Measurements from ENCODE around the gene TLR10. TPM values are rescaled to one million over a fixed set of nuclear protein-coding genes. Genes with fewer than 3 reads are reported as not detected.

TLR10 gene
- total RNA-seq, 1 experiment from 2014 or later = not detected

DNA sequence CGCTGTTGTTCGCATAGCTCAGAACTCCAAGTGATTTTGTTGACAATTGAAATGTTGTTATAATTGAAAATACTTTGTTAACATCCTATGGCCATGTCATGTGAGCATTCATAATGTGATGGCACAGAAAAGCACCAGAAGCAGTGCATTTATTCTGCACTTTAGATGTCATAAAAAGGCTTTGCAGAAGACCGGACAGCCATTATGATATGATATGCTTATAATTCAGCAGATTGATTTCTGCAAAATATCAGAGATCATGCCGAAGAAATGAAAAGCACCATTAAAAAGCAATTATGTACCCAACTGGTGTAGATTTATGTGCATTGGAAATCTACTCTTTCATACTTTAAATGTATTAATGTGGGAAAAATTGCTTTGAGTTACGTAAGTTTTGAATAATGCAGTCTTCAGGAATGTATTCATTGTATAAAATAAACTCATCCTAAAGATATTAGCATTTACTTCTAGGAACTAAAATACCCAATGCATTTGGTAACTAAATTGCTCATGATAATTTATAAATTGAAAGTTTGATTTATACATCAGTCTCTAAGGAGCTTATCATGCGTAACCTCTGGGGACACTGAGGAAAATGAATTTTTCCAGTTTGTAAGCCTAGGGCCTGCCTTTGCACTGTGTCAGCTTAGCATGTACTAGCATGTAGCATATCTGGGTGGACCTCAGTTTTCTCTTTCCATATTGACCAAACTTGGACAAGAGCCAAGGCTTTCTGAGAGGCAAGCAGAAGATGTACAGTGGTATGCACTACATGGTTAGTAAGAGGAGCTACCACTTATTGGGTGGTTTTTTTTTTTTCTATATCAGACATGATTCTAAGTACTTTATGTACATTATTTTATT is 43.6 kb downstream of the TLR10 start:
- intact Hi-C loops (cut with micrococcal nuclease; ENCODE audit: unreplicated experiment) = no loop called here
- Histone ChIP-seq H3K27me3 (replicated peaks; ENCODE audit: insufficient read depth, low read depth, low read length, poor library complexity) (no peaks in the 10 kb centered on the region), H3K4me3 (ENCODE audit: low read depth, low read length, poor library complexity, severe bottlenecking) (no peak overlapping the region), H3K9me3 (ENCODE audit: low read depth, low read length, poor library complexity, severe bottlenecking) (no peaks in the 10 kb centered on the region), H3K4me1 (ENCODE audit: insufficient read depth, low read length, poor library complexity, severe bottlenecking) (no peaks in the 10 kb centered on the region), H3K36me3 (ENCODE audit: insufficient read depth, low read length, poor library complexity, severe bottlenecking) (no peaks in the 10 kb centered on the region), H3K27ac (ENCODE audit: low read depth, low read length, poor library complexity, severe bottlenecking) (no peak overlapping the region)
- TF ChIP-seq, protein P1, sequence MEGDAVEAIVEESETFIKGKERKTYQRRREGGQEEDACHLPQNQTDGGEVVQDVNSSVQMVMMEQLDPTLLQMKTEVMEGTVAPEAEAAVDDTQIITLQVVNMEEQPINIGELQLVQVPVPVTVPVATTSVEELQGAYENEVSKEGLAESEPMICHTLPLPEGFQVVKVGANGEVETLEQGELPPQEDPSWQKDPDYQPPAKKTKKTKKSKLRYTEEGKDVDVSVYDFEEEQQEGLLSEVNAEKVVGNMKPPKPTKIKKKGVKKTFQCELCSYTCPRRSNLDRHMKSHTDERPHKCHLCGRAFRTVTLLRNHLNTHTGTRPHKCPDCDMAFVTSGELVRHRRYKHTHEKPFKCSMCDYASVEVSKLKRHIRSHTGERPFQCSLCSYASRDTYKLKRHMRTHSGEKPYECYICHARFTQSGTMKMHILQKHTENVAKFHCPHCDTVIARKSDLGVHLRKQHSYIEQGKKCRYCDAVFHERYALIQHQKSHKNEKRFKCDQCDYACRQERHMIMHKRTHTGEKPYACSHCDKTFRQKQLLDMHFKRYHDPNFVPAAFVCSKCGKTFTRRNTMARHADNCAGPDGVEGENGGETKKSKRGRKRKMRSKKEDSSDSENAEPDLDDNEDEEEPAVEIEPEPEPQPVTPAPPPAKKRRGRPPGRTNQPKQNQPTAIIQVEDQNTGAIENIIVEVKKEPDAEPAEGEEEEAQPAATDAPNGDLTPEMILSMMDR (conservative IDR thresholded peaks at IDR 0.05; ENCODE audit: low read depth, low read length) = no peak
- TF ChIP-seq EZH2 (IDR thresholded peaks at IDR 0.05; ENCODE audit: borderline replicate concordance, low read depth, low read length, poor library complexity, severe bottlenecking) = no peak
- CTCF ChIA-PET = no interaction called here
- POLR2A ChIA-PET (ENCODE audit: low non-redundant PET) = no interaction called here
- BruUV-seq (replicated peaks) = no TSS peak
- no peak for DNase-seq (ENCODE audit: low spot score)

DNA sequence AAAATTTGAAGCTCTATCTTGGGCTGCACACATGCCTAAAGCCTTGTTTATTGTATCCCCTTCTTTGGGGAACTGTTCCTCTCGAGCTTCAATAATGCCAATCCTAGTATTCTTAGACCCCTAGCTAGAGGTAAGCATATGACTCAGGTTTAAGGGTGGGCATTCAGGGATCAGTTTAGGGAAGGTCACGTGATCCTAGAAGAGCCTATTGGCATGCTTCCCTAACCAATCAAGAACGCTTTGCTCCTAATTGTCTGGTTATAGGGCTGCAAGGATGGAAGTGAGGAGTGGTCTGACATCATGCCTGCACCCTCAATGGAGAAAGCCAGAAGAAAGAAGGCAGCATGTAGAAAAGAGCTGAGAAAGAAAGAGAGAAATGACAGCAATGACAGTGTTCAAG is 46.9 kb downstream of the TLR10 start:
- TF ChIP-seq, protein P1 (conservative IDR thresholded peaks at IDR 0.05; ENCODE audit: low read depth, low read length) = no peak
- TF ChIP-seq EZH2 (IDR thresholded peaks at IDR 0.05; ENCODE audit: borderline replicate concordance, low read depth, low read length, poor library complexity, severe bottlenecking) = no peak
- H3K36me3 ChIP-seq (ENCODE audit: insufficient read depth, low read length, poor library complexity, severe bottlenecking) = no peaks in the 10 kb centered on the region
- intact Hi-C loops (cut with micrococcal nuclease; ENCODE audit: unreplicated experiment) = no loop called here
- no peak overlapping the region for H3K4me3 ChIP-seq (ENCODE audit: low read depth, low read length, poor library complexity, severe bottlenecking)
- POLR2A ChIA-PET (ENCODE audit: low non-redundant PET) = no interaction called here
- no peak overlapping the region for H3K27ac ChIP-seq (ENCODE audit: low read depth, low read length, poor library complexity, severe bottlenecking)
- BruUV-seq (replicated peaks) = no TSS peak
- CTCF ChIA-PET = no interaction called here
- DNase-seq (ENCODE audit: low spot score) = no peak
- no peaks in the 10 kb centered on the region for H3K4me1 ChIP-seq (ENCODE audit: insufficient read depth, low read length, poor library complexity, severe bottlenecking)
- H3K9me3 ChIP-seq (ENCODE audit: low read depth, low read length, poor library complexity, severe bottlenecking) = no peaks in the 10 kb centered on the region
- H3K27me3 ChIP-seq (replicated peaks; ENCODE audit: insufficient read depth, low read depth, low read length, poor library complexity) = no peaks in the 10 kb centered on the region

DNA sequence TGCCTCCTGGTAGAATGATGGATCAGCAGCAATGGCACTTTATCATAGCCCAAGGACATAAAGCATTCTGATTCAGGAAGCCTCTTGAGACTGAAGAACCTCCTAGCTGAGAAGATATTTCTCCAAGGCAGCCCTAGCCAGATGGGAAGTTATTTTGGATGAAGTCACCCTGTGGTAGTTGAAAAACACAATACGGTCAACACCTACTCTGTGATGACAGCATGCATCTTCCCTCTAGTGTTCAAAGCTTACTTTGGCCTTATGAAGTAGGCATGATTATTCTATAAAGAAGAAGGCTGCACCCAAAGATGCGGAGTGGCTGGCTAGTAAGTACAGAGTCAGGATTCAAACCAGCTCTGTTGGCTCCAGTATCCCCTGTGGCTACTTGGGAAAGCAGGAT is 47.9 kb downstream of the TLR10 start:
- DNase-seq (ENCODE audit: low spot score) = no peak
- TF ChIP-seq, protein P1 (conservative IDR thresholded peaks at IDR 0.05; ENCODE audit: low read depth, low read length) = no peak
- H3K9me3 ChIP-seq (ENCODE audit: low read depth, low read length, poor library complexity, severe bottlenecking) = no peaks in the 10 kb centered on the region
- H3K27ac ChIP-seq (ENCODE audit: low read depth, low read length, poor library complexity, severe bottlenecking) = no peak overlapping the region
- no TSS peak for BruUV-seq (replicated peaks)
- H3K4me3 ChIP-seq (ENCODE audit: low read depth, low read length, poor library complexity, severe bottlenecking) = no peak overlapping the region
- H3K36me3 ChIP-seq (ENCODE audit: insufficient read depth, low read length, poor library complexity, severe bottlenecking) = no peaks in the 10 kb centered on the region
- POLR2A ChIA-PET (ENCODE audit: low non-redundant PET) = no interaction called here
- intact Hi-C loops (cut with micrococcal nuclease; ENCODE audit: unreplicated experiment) = no loop called here
- no peaks in the 10 kb centered on the region for H3K27me3 ChIP-seq (replicated peaks; ENCODE audit: insufficient read depth, low read depth, low read length, poor library complexity)
- CTCF ChIA-PET = no interaction called here
- no peaks in the 10 kb centered on the region for H3K4me1 ChIP-seq (ENCODE audit: insufficient read depth, low read length, poor library complexity, severe bottlenecking)
